Hepatocyte (in vitro differentiated cells): ENCODE measurements around the gene MEGF11.

Experiments
- EZH2phosphoT487 ChIP-seq: fragments of 200-600 bp; sonication (generic); IDR thresholded peaks from one replicate; pipeline ENCODE4 v1.6.1; 2018; ENCODE audit warnings: antibody characterized with exemption, mild to moderate bottlenecking, low read depth, moderate library complexity; ENCODE audit not compliant: unreplicated experiment, severe bottlenecking
- TF ChIP-seq, protein P1 (sequence below): fragments of 200-600 bp; sonication (generic); IDR thresholded peaks from 2 replicates; pipeline ENCODE4 v1.5.1; 2016; ENCODE audit warnings: antibody characterized with exemption, mild to moderate bottlenecking; ENCODE audit not compliant: poor library complexity

GRCh38 chr15:66109826-66110225 is 143.7 kb downstream of the MEGF11 start:
- TF ChIP-seq, protein P1, sequence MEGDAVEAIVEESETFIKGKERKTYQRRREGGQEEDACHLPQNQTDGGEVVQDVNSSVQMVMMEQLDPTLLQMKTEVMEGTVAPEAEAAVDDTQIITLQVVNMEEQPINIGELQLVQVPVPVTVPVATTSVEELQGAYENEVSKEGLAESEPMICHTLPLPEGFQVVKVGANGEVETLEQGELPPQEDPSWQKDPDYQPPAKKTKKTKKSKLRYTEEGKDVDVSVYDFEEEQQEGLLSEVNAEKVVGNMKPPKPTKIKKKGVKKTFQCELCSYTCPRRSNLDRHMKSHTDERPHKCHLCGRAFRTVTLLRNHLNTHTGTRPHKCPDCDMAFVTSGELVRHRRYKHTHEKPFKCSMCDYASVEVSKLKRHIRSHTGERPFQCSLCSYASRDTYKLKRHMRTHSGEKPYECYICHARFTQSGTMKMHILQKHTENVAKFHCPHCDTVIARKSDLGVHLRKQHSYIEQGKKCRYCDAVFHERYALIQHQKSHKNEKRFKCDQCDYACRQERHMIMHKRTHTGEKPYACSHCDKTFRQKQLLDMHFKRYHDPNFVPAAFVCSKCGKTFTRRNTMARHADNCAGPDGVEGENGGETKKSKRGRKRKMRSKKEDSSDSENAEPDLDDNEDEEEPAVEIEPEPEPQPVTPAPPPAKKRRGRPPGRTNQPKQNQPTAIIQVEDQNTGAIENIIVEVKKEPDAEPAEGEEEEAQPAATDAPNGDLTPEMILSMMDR, result no peak
- no peak for TF ChIP-seq EZH2phosphoT487
